K562 (cell line): ENCODE measurements around the gene UCP3. TPM values are rescaled to one million over a fixed set of nuclear protein-coding genes. Genes with fewer than 3 reads are reported as not detected.

Source experiments
- CBFB ChIP-seq: sonication (generic); formaldehyde crosslinking; IDR thresholded peaks from 2 replicates; pipeline ENCODE4 v1.4.0; 2020; ENCODE audit warnings: mild to moderate bottlenecking, missing genetic modification reagents
- DACH1 ChIP-seq: fragments of 450-650 bp; IDR thresholded peaks from 2 replicates; pipeline ENCODE4 v1.6.1; 2018; ENCODE audit not compliant: partially characterized antibody
- ETS2 ChIP-seq: IDR thresholded peaks from 2 replicates; pipeline ENCODE4 v1.6.1; 2016; ENCODE audit warnings: borderline replicate concordance, missing genetic modification characterization, mild to moderate bottlenecking, moderate library complexity, missing compliant biosample characterization; ENCODE audit not compliant: poor library complexity, severe bottlenecking
- MEF2D ChIP-seq: conservative IDR thresholded peaks from 2 replicates; pipeline ENCODE4 v1.6.1; 2016; ENCODE audit warnings: low read depth, missing genetic modification characterization, missing compliant biosample characterization
- POLR2H ChIP-seq: IDR thresholded peaks from 2 replicates; pipeline ENCODE4 v1.6.1; 2016; ENCODE audit warnings: missing genetic modification characterization, low read depth, mild to moderate bottlenecking, control low read depth, missing compliant biosample characterization, moderate library complexity
- RAD51 ChIP-seq: fragments of 450-650 bp; IDR thresholded peaks from 2 replicates; pipeline ENCODE4 v1.7.1; 2016; ENCODE audit warnings: low read depth, mild to moderate bottlenecking, borderline replicate concordance
- TOE1 ChIP-seq, 2 experiments: fragments of 450-650 bp in 1 of 2; sonication (generic) in 1 of 2; formaldehyde crosslinking in 1 of 2; IDR thresholded peaks; 2 replicates each; pipeline versions ENCODE4 v1.7.1 to v1.8.0; 2016 to 2022; ENCODE audit warnings: borderline replicate concordance in 2 of 2, mild to moderate bottlenecking in 2 of 2, antibody characterized with exemption in 1 of 2, inconsistent platforms in 1 of 2, low read depth in 1 of 2, missing genetic modification reagents in 1 of 2, moderate library complexity in 1 of 2
- ZNF347 ChIP-seq: fragments of 450-650 bp; formaldehyde crosslinking; IDR thresholded peaks from 2 replicates; pipeline ENCODE4 v1.4.0; 2020; ENCODE audit warnings: low read depth, mild to moderate bottlenecking, moderate library complexity
- ZNF785 ChIP-seq: fragments of 250-450 bp; sonication (Bioruptor Pico); IDR thresholded peaks from 2 replicates; pipeline ENCODE4 v1.4.0; 2020; ENCODE audit warnings: mild to moderate bottlenecking
- ZZZ3 ChIP-seq: fragments of 450-650 bp; IDR thresholded peaks from 2 replicates; pipeline ENCODE4 v1.6.1; 2016; ENCODE audit warnings: antibody characterized with exemption, mild to moderate bottlenecking, moderate library complexity
- polyA plus RNA-seq, 8 experiments: library from polyadenylated mRNA; depleted of rRNA in 4 of 8; stranded (reverse) in 5 of 8; unstranded in 3 of 8; fragments of >200 nt; fragmentation: Nextera tagmentation in 2 of 8; fragmentation: Illumina TruSeq in 1 of 8; extraction: Ambion mirVana in 2 of 8; extraction: Trizol in 1 of 8; gene quantifications; 2 replicates each; pipeline versions ENCODE4 v1.2.1 to v1.2.3, GENCODE V29; 2011 to 2014; ENCODE audit warnings: inconsistent platforms in 1 of 8, missing spikeins in 1 of 8
- total RNA-seq, 7 experiments: library from RNA; depleted of rRNA in 6 of 7; stranded (reverse); fragments of >200 nt in 6 of 7; fragmentation: Illumina TruSeq in 2 of 7; extraction: Trizol in 2 of 7; gene quantifications; 2 replicates each; pipeline versions ENCODE4 v1.2.1 to v1.2.3, GENCODE V29; 2011 to 2021; ENCODE audit warnings: low replicate concordance in 1 of 7
- TF ChIP-seq, protein P1 (sequence below): fragments of 450-650 bp; formaldehyde crosslinking; IDR thresholded peaks from 2 replicates; pipeline ENCODE4 v1.4.0; 2022; ENCODE audit warnings: mild to moderate bottlenecking, moderate library complexity
- TF ChIP-seq, protein P2 (sequence below): fragments of 200-400 bp; formaldehyde crosslinking; IDR thresholded peaks from 2 replicates; pipeline ENCODE4 v1.6.1; 2017; ENCODE audit warnings: mild to moderate bottlenecking, low read depth, low read length, moderate library complexity
- TF ChIP-seq, protein P3 (sequence below), 3 experiments: fragments of 200-800 bp in 1 of 3; sonication (Bioruptor generic) in 1 of 3; sonication (generic) in 1 of 3; formaldehyde crosslinking in 1 of 3; IDR thresholded peaks; 2 replicates each; pipeline versions ENCODE4 v1.6.1 to v1.8.0; 2016 to 2022; ENCODE audit warnings: mild to moderate bottlenecking in 2 of 3, missing compliant biosample characterization in 2 of 3, missing genetic modification characterization in 2 of 3, missing genetic modification reagents in 1 of 3

The UCP3 gene
- total and polyA plus RNA-seq, 9 of the 15 experiments (the other 6 are each of a cell fraction or from before 2014, with no cell fraction given), result 0.05 to 0.65 (median 0.25) TPM; not detected in 2

DNA sequence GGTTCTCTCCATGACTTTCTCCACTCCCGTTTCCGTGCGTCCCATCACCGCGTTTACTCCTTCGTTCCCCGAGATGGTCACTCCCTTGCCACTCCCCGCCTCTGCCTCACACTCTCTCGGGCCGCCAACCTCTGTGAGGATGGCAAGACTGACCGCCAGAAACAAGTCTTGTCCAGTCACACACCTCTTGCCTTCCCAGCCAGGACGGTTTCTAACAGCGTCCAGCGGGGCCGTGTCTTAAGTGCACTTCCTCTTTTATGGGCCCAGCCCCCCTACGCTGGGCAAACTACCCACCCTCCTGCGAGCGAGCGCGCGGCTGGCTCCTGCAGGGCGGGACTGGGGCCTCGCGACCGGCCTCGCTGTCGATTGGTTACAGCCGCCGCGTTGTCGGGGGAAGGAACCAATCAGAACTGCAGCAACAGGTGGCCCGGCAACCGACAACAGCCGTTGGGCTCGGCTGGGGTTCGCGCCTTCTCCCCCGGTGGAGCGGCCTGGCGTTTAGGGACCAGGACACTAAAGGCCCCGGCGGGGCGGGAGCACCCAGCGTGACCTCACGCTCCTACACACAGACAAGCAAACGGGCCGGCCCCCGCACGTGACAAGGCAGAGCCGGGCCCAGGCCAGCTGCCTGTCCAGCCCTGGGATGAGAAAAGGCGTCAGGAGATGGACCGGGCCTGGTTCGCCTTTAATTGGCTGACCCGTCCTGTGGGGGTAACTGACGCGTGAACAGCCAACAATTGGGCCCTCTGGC lies 25.7 kb downstream of the UCP3 start (continued):
- TF ChIP-seq RAD51 (peak; percentile 93), ZZZ3 (no peak), TOE1 (IDR thresholded peaks at IDR 0.05; ENCODE audit: borderline replicate concordance) (peak; percentile 89; the same call in 1 of the 2 replicates), TOE1 (CRISPR knock-in tag; IDR thresholded peaks at IDR 0.05; ENCODE audit: borderline replicate concordance, low read depth) (peak; percentile 89; the same call in 1 of the 2 replicates), ZNF347 (no peak), DACH1 (peak; percentile 76), ETS2 (tag) (no peak), CBFB (CRISPR knock-in tag) (0 out of 2 replicates have a peak, but pooled peaks have one; percentile 12), POLR2H (peak; percentile 87), ZNF785 (CRISPR knock-in tag) (0 out of 2 replicates have a peak, but pooled peaks have one; percentile 48), MEF2D (tag) (no peak)
- TF ChIP-seq, protein P1, sequence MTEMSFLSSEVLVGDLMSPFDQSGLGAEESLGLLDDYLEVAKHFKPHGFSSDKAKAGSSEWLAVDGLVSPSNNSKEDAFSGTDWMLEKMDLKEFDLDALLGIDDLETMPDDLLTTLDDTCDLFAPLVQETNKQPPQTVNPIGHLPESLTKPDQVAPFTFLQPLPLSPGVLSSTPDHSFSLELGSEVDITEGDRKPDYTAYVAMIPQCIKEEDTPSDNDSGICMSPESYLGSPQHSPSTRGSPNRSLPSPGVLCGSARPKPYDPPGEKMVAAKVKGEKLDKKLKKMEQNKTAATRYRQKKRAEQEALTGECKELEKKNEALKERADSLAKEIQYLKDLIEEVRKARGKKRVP (CRISPR knock-in tag), result peak; percentile 19; the same call in 1 of the 2 replicates
- TF ChIP-seq, protein P2, sequence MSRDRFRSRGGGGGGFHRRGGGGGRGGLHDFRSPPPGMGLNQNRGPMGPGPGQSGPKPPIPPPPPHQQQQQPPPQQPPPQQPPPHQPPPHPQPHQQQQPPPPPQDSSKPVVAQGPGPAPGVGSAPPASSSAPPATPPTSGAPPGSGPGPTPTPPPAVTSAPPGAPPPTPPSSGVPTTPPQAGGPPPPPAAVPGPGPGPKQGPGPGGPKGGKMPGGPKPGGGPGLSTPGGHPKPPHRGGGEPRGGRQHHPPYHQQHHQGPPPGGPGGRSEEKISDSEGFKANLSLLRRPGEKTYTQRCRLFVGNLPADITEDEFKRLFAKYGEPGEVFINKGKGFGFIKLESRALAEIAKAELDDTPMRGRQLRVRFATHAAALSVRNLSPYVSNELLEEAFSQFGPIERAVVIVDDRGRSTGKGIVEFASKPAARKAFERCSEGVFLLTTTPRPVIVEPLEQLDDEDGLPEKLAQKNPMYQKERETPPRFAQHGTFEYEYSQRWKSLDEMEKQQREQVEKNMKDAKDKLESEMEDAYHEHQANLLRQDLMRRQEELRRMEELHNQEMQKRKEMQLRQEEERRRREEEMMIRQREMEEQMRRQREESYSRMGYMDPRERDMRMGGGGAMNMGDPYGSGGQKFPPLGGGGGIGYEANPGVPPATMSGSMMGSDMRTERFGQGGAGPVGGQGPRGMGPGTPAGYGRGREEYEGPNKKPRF, result no peak
- TF ChIP-seq, protein P3, sequence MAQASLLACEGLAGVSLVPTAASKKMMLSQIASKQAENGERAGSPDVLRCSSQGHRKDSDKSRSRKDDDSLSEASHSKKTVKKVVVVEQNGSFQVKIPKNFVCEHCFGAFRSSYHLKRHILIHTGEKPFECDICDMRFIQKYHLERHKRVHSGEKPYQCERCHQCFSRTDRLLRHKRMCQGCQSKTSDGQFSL (CRISPR knock-in tag; IDR thresholded peaks at IDR 0.05), result peak; percentile 83
- TF ChIP-seq, protein P3 (tag; IDR thresholded peaks at IDR 0.05), result no peak
